Kidney (tissue), 14 donors: Measurements from ENCODE around the gene PGBD5. TPM values are rescaled to one million over a fixed set of nuclear protein-coding genes. Genes with fewer than 3 reads are reported as not detected.

Source experiments
- DNase-seq, 5 donors: peaks; one replicate each; pipeline ENCODE4 v3.0.0-alpha.2; 2013 to 2020
- FAIRE-seq: peaks from 2 replicates; lab custom pipeline; 2012; peaks lifted over from hg19 to GRCh38; lab: Jason Lieb, UNC
- H3K27ac ChIP-seq, 2 donors: one replicate each; pipeline ENCODE4 v1.7.0; 2013; ENCODE audit warnings: low read depth in 2 of 2, low read length in 2 of 2, inconsistent platforms in 1 of 2
- H3K27me3 ChIP-seq: one replicate; pipeline ENCODE4 v1.7.1; 2013; ENCODE audit warnings: low read length, inconsistent platforms; ENCODE audit not compliant: control insufficient read depth, insufficient read depth
- H3K36me3 ChIP-seq, 3 donors: one replicate each; pipeline versions ENCODE4 v1.7.0 to v1.7.1; 2013; ENCODE audit warnings: low read length in 3 of 3, control low read depth in 1 of 3, inconsistent platforms in 1 of 3; ENCODE audit not compliant: insufficient read depth in 3 of 3, control insufficient read depth in 2 of 3
- H3K4me1 ChIP-seq, 3 donors: one replicate each; pipeline versions ENCODE4 v1.7.0 to v1.7.1; 2013; ENCODE audit warnings: low read length in 3 of 3, inconsistent platforms in 1 of 3, low read depth in 1 of 3; ENCODE audit not compliant: control insufficient read depth in 2 of 3, insufficient read depth in 2 of 3
- H3K4me3 ChIP-seq, 3 donors: one replicate each; pipeline versions ENCODE4 v1.7.0 to v1.8.1; 2013; ENCODE audit warnings: low read length in 3 of 3, control low read depth in 1 of 3, inconsistent platforms in 1 of 3
- H3K9ac ChIP-seq, 3 donors: one replicate each; pipeline versions ENCODE4 v1.7.0 to v1.7.1; 2013; ENCODE audit warnings: low read length in 3 of 3, control low read depth in 1 of 3, inconsistent platforms in 1 of 3
- H3K9me3 ChIP-seq, 3 donors: one replicate each; pipeline versions ENCODE4 v1.7.0 to v1.7.1; 2013; ENCODE audit warnings: low read length in 3 of 3, control low read depth in 1 of 3, inconsistent platforms in 1 of 3; ENCODE audit not compliant: control insufficient read depth in 2 of 3, insufficient read depth in 1 of 3
- CTCF ChIP-seq: IDR thresholded peaks from 3 replicates; pipeline ENCODE4 v1.5.1; 2012; ENCODE audit warnings: mild to moderate bottlenecking, moderate library complexity, borderline replicate concordance; ENCODE audit not compliant: insufficient read depth; ENCODE audit errors: extremely low read depth
- intact Hi-C: fragments of 100-400 bp; cut with DNase I; formaldehyde crosslinking; loops from one replicate; pipeline ENCODE4 v1.11.1; 2022
- polyA plus RNA-seq: library from polyadenylated mRNA; stranded (reverse); fragments of 350-450 nt; fragmentation: Illumina TruSeq; extraction: RNeasy Lipid Tissue Mini Kit (QIAGEN cat#74804); gene quantifications from one replicate; pipeline ENCODE4 v1.2.3, GENCODE V29; 2014; ENCODE audit warnings: low read depth, low replicate concordance; ENCODE audit not compliant: insufficient read depth
- total RNA-seq: library from RNA; stranded (reverse); fragmentation: NEBNext Ultra II Directional; extraction: Animal tissue kit (Norgen Biotek cat#: 25700); gene quantifications from one replicate; pipeline ENCODE4 v1.2.1, GENCODE V29; 2021
- donor health status: control.
- donor health status: control.
- donor health status: control.
- donor health status: control.
- donor health status: control.
- donor health status: DM: yes; HTN: yes; CAD: no.
- donor health status: Normal renal cell carcinoma (clear cell type).

The PGBD5 gene
- total and polyA plus RNA-seq, 2 donors from 2014 or later: 2.0 to 3.7 TPM

GRCh38 chr1:230427981-230428380 is 1.8 kb upstream of the PGBD5 start:
- TF ChIP-seq CTCF: no peak
- Histone ChIP-seq H3K27me3 (peaks cover 15% of the 10 kb centered on the region), H3K36me3 (no peaks in the 10 kb centered on the region), H3K9me3 (no peaks in the 10 kb centered on the region), H3K4me1 (peaks cover 0 to 9% (median 0%) of the 10 kb centered on the region in 3 donors), H3K9ac (no peak overlapping the region), H3K4me3 (no peak overlapping the region), H3K27ac (no peak overlapping the region)
- FAIRE-seq (no peak), DNase-seq (no peak)
- intact Hi-C loops: no loop called here

GRCh38 chr1:230427094-230427876 is 1.2 kb upstream of the PGBD5 start:
- Histone ChIP-seq H3K36me3 (no peaks in the 10 kb centered on the region), H3K9me3 (no peaks in the 10 kb centered on the region), H3K27ac (no peak overlapping the region), H3K27me3 (peaks cover 22% of the 10 kb centered on the region), H3K4me3 (no peak overlapping the region), H3K9ac (no peak overlapping the region), H3K4me1 (peaks cover 0 to 9% (median 0%) of the 10 kb centered on the region in 3 donors)
- DNase-seq: peak in 2 of 5 donors; percentile 12 to 13
- intact Hi-C loops: no loop called here
- TF ChIP-seq CTCF: no peak
- no peak for FAIRE-seq

- Histone ChIP-seq H3K27ac (no peak overlapping the region), H3K36me3 (no peaks in the 10 kb centered on the region), H3K4me3 (peak overlapping the region in 1 of 3 donors; percentile 43), H3K27me3 (peaks cover 25% of the 10 kb centered on the region), H3K9ac (no peak overlapping the region), H3K9me3 (no peaks in the 10 kb centered on the region), H3K4me1 (peaks cover 0 to 9% (median 0%) of the 10 kb centered on the region in 3 donors)
- peak in 4 of 5 donors; percentile 12 to 55 (median 27) for DNase-seq
- no peak for FAIRE-seq
- no peak for TF ChIP-seq CTCF
- intact Hi-C loops: no loop called here
Measured at GRCh38 chr1:230425252-230426091, 660 bp downstream of the PGBD5 start.
